HCT116 (cell line): Measurements from ENCODE around the gene HPGDS. TPM values are rescaled to one million over a fixed set of nuclear protein-coding genes. Genes with fewer than 3 reads are reported as not detected.
"Not testable (repeated sequence)": the region's sequence is repeated elsewhere in the genome, so short reads cannot be mapped to it uniquely, and the experiment has no call there.

Source experiments
- ATAC-seq: fragments of 200-7000 bp; cut with Tn5 transposase; 2 replicates; pipeline ENCODE4 v1.9.1; 2020; ENCODE audit warnings: mild to moderate bottlenecking, moderate library complexity
- BruUV-seq: library from RNA; stranded (reverse); fragments of 400-500 nt; replicated peaks from 2 replicates; lab custom pipeline; 2021; lab: Mats Ljungman, UMichigan
- CTCF ChIA-PET: fragments of 300-600 bp; sonication (Branson Sonifier 250); formaldehyde crosslinking; loops from one replicate; lab custom pipeline; 2021; ENCODE audit warnings: antibody characterized with exemption; lab: Charles Lee
- POLR2A ChIA-PET: fragments of 300-600, 350-600 bp; sonication (Branson Sonifier 250); formaldehyde crosslinking; loops from one replicate; lab custom pipeline; 2021; ENCODE audit warnings: antibody characterized with exemption; lab: Charles Lee
- RAD21 ChIA-PET, 2 experiments: fragments of 300-600 bp; sonication (Branson Sonifier 250); formaldehyde crosslinking; loops; one replicate each; lab custom pipeline; 2023; ENCODE audit warnings: low total read pairs in 2 of 2; ENCODE audit not compliant: uncharacterized antibody in 2 of 2, unreplicated experiment in 2 of 2, low non-redundant PET in 1 of 2; lab: Charles Lee
- DNase-seq: peaks from one replicate; pipeline ENCODE4 v3.0.0-alpha.2; 2010; ENCODE audit warnings: low read depth, low spot score
- H2AFZ ChIP-seq: fragments of 200-600 bp; shearing (Covaris generic), sonication (generic); 2 replicates; pipeline ENCODE4 v1.6.1; 2017; ENCODE audit warnings: low read depth, mixed run types, mixed read lengths, antibody characterized with exemption, low read length; ENCODE audit not compliant: poor library complexity, severe bottlenecking
- H3K27ac ChIP-seq: 2 replicates; pipeline ENCODE4 v1.5.1; 2012; ENCODE audit warnings: low read depth, low read length
- H3K27me3 ChIP-seq: fragments of 200-600 bp; sonication (generic); 2 replicates; pipeline ENCODE4 v1.6.1; 2016; ENCODE audit warnings: mixed run types, low read length, mixed read lengths; ENCODE audit not compliant: insufficient read depth
- H3K36me3 ChIP-seq, 2 experiments: fragments of 200-500 bp in 1 of 2; fragments of 200-600 bp in 1 of 2; sonication (Bioruptor generic) in 1 of 2; sonication (generic) in 1 of 2; 2 replicates each; pipeline versions ENCODE4 v1.5.1 to v1.6.1; 2014 to 2016; ENCODE audit warnings: low read length in 2 of 2, inconsistent platforms in 1 of 2, mixed read lengths in 1 of 2, mixed run types in 1 of 2; ENCODE audit not compliant: insufficient read depth in 2 of 2, control insufficient read depth in 1 of 2
- H3K4me1 ChIP-seq, 2 experiments: fragments of 200-600 bp in 1 of 2; sonication (generic) in 1 of 2; 2 replicates each; pipeline versions ENCODE4 v1.5.1 to v1.6.1; 2012 to 2017; ENCODE audit warnings: low read length in 2 of 2, inconsistent platforms in 1 of 2, mild to moderate bottlenecking in 1 of 2, mixed read lengths in 1 of 2, mixed run types in 1 of 2, moderate library complexity in 1 of 2; ENCODE audit not compliant: insufficient read depth in 2 of 2, control insufficient read depth in 1 of 2
- H3K4me2 ChIP-seq: fragments of 200-600 bp; sonication (generic); 2 replicates; pipeline ENCODE4 v1.6.1; 2017; ENCODE audit warnings: mixed run types, low read length, mixed read lengths
- H3K4me3 ChIP-seq, 2 experiments: fragments of 200-600 bp in 1 of 2; sonication (generic) in 1 of 2; replicated peaks in 1 of 2; 2 replicates each; pipeline ENCODE4 v1.5.1; 2011 to 2016; ENCODE audit warnings: low read length in 2 of 2, control low read depth in 1 of 2, low read depth in 1 of 2, mild to moderate bottlenecking in 1 of 2, mixed read lengths in 1 of 2, mixed run types in 1 of 2
- H3K79me2 ChIP-seq: fragments of 200-600 bp; sonication (generic); 2 replicates; pipeline ENCODE4 v1.6.1; 2017; ENCODE audit warnings: mild to moderate bottlenecking, mixed run types, low read length, moderate library complexity, mixed read lengths; ENCODE audit not compliant: insufficient read depth
- H3K9ac ChIP-seq: fragments of 200-600 bp; sonication (generic); 2 replicates; pipeline ENCODE4 v1.6.1; 2016; ENCODE audit warnings: low read length, mixed read lengths
- H3K9me2 ChIP-seq: fragments of 200-600 bp; sonication (generic), shearing (Covaris generic); 2 replicates; pipeline ENCODE4 v1.6.1; 2017; ENCODE audit warnings: mixed run types, mild to moderate bottlenecking, moderate library complexity; ENCODE audit not compliant: insufficient read depth
- H3K9me3 ChIP-seq, 2 experiments: fragments of 200-500 bp in 1 of 2; fragments of 200-600 bp in 1 of 2; sonication (Bioruptor generic) in 1 of 2; sonication (generic) in 1 of 2; 2 replicates each; pipeline ENCODE4 v1.6.1; 2014 to 2017; ENCODE audit warnings: low read length in 2 of 2, mixed read lengths in 2 of 2, inconsistent platforms in 1 of 2, low read depth in 1 of 2, mild to moderate bottlenecking in 1 of 2, mixed run types in 1 of 2, moderate library complexity in 1 of 2; ENCODE audit not compliant: control insufficient read depth in 1 of 2, insufficient read depth in 1 of 2
- H4K20me1 ChIP-seq: fragments of 200-600 bp; sonication (generic), shearing (Covaris generic); 2 replicates; pipeline ENCODE4 v1.6.1; 2017; ENCODE audit warnings: mixed run types, mild to moderate bottlenecking, moderate library complexity; ENCODE audit not compliant: insufficient read depth
- CBX3 ChIP-seq: IDR thresholded peaks from 2 replicates; pipeline ENCODE4 v1.6.1; 2012; ENCODE audit warnings: low read depth
- CEBPB ChIP-seq: IDR thresholded peaks from 2 replicates; pipeline ENCODE4 v1.6.1; 2012; ENCODE audit warnings: low read depth
- EGR1 ChIP-seq: IDR thresholded peaks from 2 replicates; pipeline ENCODE4 v1.6.1; 2012; ENCODE audit warnings: low read depth
- EZH2 ChIP-seq: fragments of 200-600 bp; sonication (generic); IDR thresholded peaks from 2 replicates; pipeline ENCODE4 v1.6.1; 2017; ENCODE audit warnings: antibody characterized with exemption, mixed run types
- FOSL1 ChIP-seq: IDR thresholded peaks from 2 replicates; pipeline ENCODE4 v1.6.1; 2012; ENCODE audit warnings: low read depth
- JUND ChIP-seq: IDR thresholded peaks from 2 replicates; pipeline ENCODE4 v1.6.1; 2012
- POLR2A ChIP-seq: IDR thresholded peaks from 2 replicates; pipeline ENCODE4 v1.7.0; 2011; ENCODE audit warnings: borderline replicate concordance; ENCODE audit not compliant: insufficient read depth, insufficient read length; ENCODE audit errors: extremely low read depth
- SIN3A ChIP-seq: IDR thresholded peaks from 2 replicates; pipeline ENCODE4 v1.6.1; 2012; ENCODE audit warnings: low read depth
- ZFX ChIP-seq: fragments of 450-650 bp; IDR thresholded peaks from 2 replicates; pipeline ENCODE4 v1.6.1; 2017
- ZNF274 ChIP-seq: fragments of 200-500 bp; sonication (Bioruptor generic); IDR thresholded peaks from 2 replicates; pipeline ENCODE4 v1.6.1; 2014; ENCODE audit warnings: mild to moderate bottlenecking, low read depth, low read length, inconsistent platforms
- intact Hi-C: fragments of 100-400 bp; cut with micrococcal nuclease; formaldehyde crosslinking; loops from 2 replicates; pipeline ENCODE4 v1.10.0; 2022
- total RNA-seq: library from RNA; stranded (reverse); gene quantifications from one replicate; pipeline ENCODE4 v1.2.1, GENCODE V29; 2021; ENCODE audit not compliant: unreplicated experiment
- TF ChIP-seq, protein P1 (sequence below): IDR thresholded peaks from 2 replicates; pipeline ENCODE4 v1.6.1; 2012
- TF ChIP-seq, protein P2 (sequence below): IDR thresholded peaks from 2 replicates; pipeline ENCODE4 v1.6.1; 2011; ENCODE audit warnings: mild to moderate bottlenecking, low read length, moderate library complexity; ENCODE audit not compliant: insufficient replicate concordance; ENCODE audit errors: extremely low read depth
- TF ChIP-seq, protein P3 (sequence below): IDR thresholded peaks from 2 replicates; pipeline ENCODE4 v1.6.1; 2012

The HPGDS gene
- total RNA-seq, 1 experiment from 2014 or later: not detected

DNA sequence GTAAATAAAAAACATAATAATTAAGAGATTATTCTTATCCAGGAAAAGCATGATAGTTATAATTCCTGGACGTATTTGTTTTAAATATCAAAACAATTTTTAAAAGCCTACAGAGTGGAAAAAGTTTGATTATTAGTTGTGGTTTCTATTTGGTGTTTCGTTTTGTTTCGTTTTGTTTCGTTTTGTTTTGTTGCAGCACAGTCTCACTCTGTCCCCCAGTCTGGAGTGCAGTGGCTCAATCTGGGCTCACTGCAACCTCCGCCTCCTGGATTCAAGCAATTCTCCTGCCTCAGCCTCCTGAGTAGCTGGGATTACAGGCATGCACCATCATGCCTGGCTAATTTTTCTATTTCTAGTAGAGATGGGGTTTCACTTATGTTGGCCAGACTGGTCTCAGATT, 5.8 kb downstream of the HPGDS start:
- BruUV-seq, H4K20me1 ChIP-seq, H3K4me1 ChIP-seq, H3K9ac ChIP-seq, H3K27ac ChIP-seq, RAD21 ChIA-PET, intact Hi-C loops, H3K4me3 ChIP-seq, ATAC-seq, H3K27me3 ChIP-seq, H3K4me2 ChIP-seq, H3K36me3 ChIP-seq, POLR2A ChIA-PET, H2AFZ ChIP-seq, H3K79me2 ChIP-seq, H3K9me2 ChIP-seq, DNase-seq, H3K9me3 ChIP-seq: not testable (repeated sequence)
- CTCF ChIA-PET: interaction anchor here (0.7 kb wide), 1 partner anchor 402 kb away, joined by 3 read pairs; no protein-coding TSS in a partner anchor

DNA sequence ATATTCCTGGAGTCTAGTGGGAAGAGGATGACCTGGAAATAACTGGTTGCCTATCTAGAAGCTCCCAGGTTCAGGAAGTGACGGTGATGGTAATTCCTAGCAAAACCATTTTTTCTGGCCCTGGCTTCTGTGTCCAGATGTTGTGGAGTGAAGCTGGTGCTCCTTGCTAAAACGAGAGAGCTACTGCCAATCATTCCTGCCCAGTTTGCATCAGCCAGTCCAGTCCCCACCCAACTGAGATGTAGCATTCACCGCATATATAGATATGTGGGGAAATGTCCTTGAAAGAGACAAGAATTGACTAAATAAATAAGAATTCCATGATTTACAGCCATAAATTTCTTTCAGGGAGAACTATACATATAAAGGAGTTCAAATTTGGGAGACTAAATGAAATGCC, 6.3 kb downstream of the HPGDS start:
- no peak for ATAC-seq
- BruUV-seq: no TSS peak
- Histone ChIP-seq H3K36me3 (no peaks in the 10 kb centered on the region), H3K4me1 (no peaks in the 10 kb centered on the region), H3K79me2 (no peaks in the 10 kb centered on the region), H3K9me2 (no peaks in the 10 kb centered on the region), H2AFZ (no peak overlapping the region), H3K9me3 (no peaks in the 10 kb centered on the region), H3K9ac (no peak overlapping the region), H3K4me2 (no peak overlapping the region), H3K4me3 (no peak overlapping the region), H4K20me1 (no peaks in the 10 kb centered on the region), H3K27ac (no peak overlapping the region), H3K27me3 (no peaks in the 10 kb centered on the region)
- ChIA-PET RAD21 (no interaction called here), POLR2A (no interaction called here), CTCF (interaction anchor here (0.7 kb wide), 1 partner anchor 403 kb away, joined by 3 read pairs; no protein-coding TSS in a partner anchor)
- no peak for TF ChIP-seq EGR1
- TF ChIP-seq POLR2A: no peak
- TF ChIP-seq, protein P1, sequence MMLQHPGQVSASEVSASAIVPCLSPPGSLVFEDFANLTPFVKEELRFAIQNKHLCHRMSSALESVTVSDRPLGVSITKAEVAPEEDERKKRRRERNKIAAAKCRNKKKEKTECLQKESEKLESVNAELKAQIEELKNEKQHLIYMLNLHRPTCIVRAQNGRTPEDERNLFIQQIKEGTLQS: no peak
- TF ChIP-seq, protein P2, sequence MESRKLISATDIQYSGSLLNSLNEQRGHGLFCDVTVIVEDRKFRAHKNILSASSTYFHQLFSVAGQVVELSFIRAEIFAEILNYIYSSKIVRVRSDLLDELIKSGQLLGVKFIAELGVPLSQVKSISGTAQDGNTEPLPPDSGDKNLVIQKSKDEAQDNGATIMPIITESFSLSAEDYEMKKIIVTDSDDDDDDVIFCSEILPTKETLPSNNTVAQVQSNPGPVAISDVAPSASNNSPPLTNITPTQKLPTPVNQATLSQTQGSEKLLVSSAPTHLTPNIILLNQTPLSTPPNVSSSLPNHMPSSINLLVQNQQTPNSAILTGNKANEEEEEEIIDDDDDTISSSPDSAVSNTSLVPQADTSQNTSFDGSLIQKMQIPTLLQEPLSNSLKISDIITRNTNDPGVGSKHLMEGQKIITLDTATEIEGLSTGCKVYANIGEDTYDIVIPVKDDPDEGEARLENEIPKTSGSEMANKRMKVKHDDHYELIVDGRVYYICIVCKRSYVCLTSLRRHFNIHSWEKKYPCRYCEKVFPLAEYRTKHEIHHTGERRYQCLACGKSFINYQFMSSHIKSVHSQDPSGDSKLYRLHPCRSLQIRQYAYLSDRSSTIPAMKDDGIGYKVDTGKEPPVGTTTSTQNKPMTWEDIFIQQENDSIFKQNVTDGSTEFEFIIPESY: no peak
- TF ChIP-seq CBX3: no peak
- TF ChIP-seq SIN3A: no peak
- no peak for TF ChIP-seq ZNF274
- no peak for TF ChIP-seq JUND
- no peak for TF ChIP-seq EZH2
- TF ChIP-seq ZFX: no peak
- TF ChIP-seq CEBPB: no peak
- TF ChIP-seq, protein P3, sequence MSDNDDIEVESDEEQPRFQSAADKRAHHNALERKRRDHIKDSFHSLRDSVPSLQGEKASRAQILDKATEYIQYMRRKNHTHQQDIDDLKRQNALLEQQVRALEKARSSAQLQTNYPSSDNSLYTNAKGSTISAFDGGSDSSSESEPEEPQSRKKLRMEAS: no peak
- TF ChIP-seq FOSL1: no peak
- no peak for DNase-seq
- intact Hi-C loops: no loop called here
